Measurements from ENCODE around the gene PRSS2.
"Not testable (repeated sequence)": the region's sequence is repeated elsewhere in the genome, so short reads cannot be mapped to it uniquely, and the experiment has no call there.

PRSS2 gene
- total RNA-seq: 0 reads per million in 4 experiments

GRCh38 chr7:142770661-142771352 lies at the start of gene PRSS2:
TSS of gene PRSS2 (plus strand) at chr7:142770970. CDS start at chr7:142770983, 13 bp downstream.
- DNase-seq: no peak

- DNase-seq: no peak
Measured at GRCh38 chr7:142720986-142721385, 49.8 kb upstream of the PRSS2 start.

- DNase-seq: no peak
Measured at GRCh38 chr7:142722248-142722794, 48.4 kb upstream of the PRSS2 start.

- DNase-seq: no peak
Measured at GRCh38 chr7:142733271-142733670, 37.5 kb upstream of the PRSS2 start.

- DNase-seq: no peak
Measured at GRCh38 chr7:142739923-142740492, 30.8 kb upstream of the PRSS2 start.

- no peak for DNase-seq
Measured at GRCh38 chr7:142740786-142741185, 30.0 kb upstream of the PRSS2 start.

- DNase-seq: not testable (repeated sequence)
Measured at GRCh38 chr7:142741932-142742331, 28.8 kb upstream of the PRSS2 start.

GRCh38 chr7:142745091-142745635 lies 25.6 kb upstream of the PRSS2 start:
- DNase-seq: no peak

GRCh38 chr7:142745745-142746144 lies 25.0 kb upstream of the PRSS2 start:
- no peak for DNase-seq

- no peak for DNase-seq
Measured at GRCh38 chr7:142746264-142746663, 24.5 kb upstream of the PRSS2 start.

- DNase-seq: not testable (repeated sequence)
Measured at GRCh38 chr7:142748410-142748809, 22.4 kb upstream of the PRSS2 start.

GRCh38 chr7:142749218-142749993 lies 21.4 kb upstream of the PRSS2 start, which contains the start of gene PRSS1:
TSS of gene PRSS1 (plus strand) at chr7:142749472. CDS start at chr7:142749485, 13 bp downstream.
- no peak for DNase-seq

GRCh38 chr7:142750321-142750938 lies 20.3 kb upstream of the PRSS2 start:
- no peak for DNase-seq

GRCh38 chr7:142751526-142752175 lies 19.1 kb upstream of the PRSS2 start:
- not testable (repeated sequence) for DNase-seq

GRCh38 chr7:142752376-142753225 lies 18.2 kb upstream of the PRSS2 start:
- no peak for DNase-seq

GRCh38 chr7:142753366-142753765 lies 17.4 kb upstream of the PRSS2 start:
- DNase-seq: no peak

- DNase-seq: not testable (repeated sequence)
Measured at GRCh38 chr7:142753925-142754491, 16.8 kb upstream of the PRSS2 start.

- no peak for DNase-seq
Measured at GRCh38 chr7:142754681-142755575, 15.8 kb upstream of the PRSS2 start.

GRCh38 chr7:142758312-142758711 lies 12.5 kb upstream of the PRSS2 start:
- not testable (repeated sequence) for DNase-seq

- no peak for DNase-seq
Measured at GRCh38 chr7:142759433-142759832, 11.3 kb upstream of the PRSS2 start.
